Measurements from ENCODE around the gene GNS. TPM values are rescaled to one million over a fixed set of nuclear protein-coding genes. Genes with fewer than 3 reads are reported as not detected.

Gene GNS
- total RNA-seq, 4 donors from 2014 or later = 41.9 to 56.5 (median 53.9) TPM

- in situ Hi-C loops (cut with MboI; ENCODE audit: low sequenced_read_pairs in 4 of 4) = loop anchor here (5.0 to 10.0 kb wide), 3 partner anchors 145 to 155 kb away; no protein-coding TSS in a partner anchor
- no peaks in the 10 kb centered on the region for H3K9me3 ChIP-seq
- ATAC-seq (no peak), DNase-seq (no peak)
- intact Hi-C loops (cut with DNase I; ENCODE audit: low total_unique reads) = no loop called here
- H3K4me3 ChIP-seq = no peak overlapping the region
- no peaks in the 10 kb centered on the region for H3K27me3 ChIP-seq
- H3K4me1 ChIP-seq = no peaks in the 10 kb centered on the region
- TF ChIP-seq, protein P1, sequence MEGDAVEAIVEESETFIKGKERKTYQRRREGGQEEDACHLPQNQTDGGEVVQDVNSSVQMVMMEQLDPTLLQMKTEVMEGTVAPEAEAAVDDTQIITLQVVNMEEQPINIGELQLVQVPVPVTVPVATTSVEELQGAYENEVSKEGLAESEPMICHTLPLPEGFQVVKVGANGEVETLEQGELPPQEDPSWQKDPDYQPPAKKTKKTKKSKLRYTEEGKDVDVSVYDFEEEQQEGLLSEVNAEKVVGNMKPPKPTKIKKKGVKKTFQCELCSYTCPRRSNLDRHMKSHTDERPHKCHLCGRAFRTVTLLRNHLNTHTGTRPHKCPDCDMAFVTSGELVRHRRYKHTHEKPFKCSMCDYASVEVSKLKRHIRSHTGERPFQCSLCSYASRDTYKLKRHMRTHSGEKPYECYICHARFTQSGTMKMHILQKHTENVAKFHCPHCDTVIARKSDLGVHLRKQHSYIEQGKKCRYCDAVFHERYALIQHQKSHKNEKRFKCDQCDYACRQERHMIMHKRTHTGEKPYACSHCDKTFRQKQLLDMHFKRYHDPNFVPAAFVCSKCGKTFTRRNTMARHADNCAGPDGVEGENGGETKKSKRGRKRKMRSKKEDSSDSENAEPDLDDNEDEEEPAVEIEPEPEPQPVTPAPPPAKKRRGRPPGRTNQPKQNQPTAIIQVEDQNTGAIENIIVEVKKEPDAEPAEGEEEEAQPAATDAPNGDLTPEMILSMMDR (IDR thresholded peaks at IDR 0.05 in 4 of 5, conservative IDR thresholded peaks at IDR 0.05 in 1 of 5) = no peak
- TF ChIP-seq POLR2A (IDR thresholded peaks at IDR 0.05) = no peak
- no peaks in the 10 kb centered on the region for H3K36me3 ChIP-seq
- H3K27ac ChIP-seq = no peak overlapping the region
Observed at GRCh38 chr12:64699504-64700115, 59.6 kb downstream of the GNS start.

DNA sequence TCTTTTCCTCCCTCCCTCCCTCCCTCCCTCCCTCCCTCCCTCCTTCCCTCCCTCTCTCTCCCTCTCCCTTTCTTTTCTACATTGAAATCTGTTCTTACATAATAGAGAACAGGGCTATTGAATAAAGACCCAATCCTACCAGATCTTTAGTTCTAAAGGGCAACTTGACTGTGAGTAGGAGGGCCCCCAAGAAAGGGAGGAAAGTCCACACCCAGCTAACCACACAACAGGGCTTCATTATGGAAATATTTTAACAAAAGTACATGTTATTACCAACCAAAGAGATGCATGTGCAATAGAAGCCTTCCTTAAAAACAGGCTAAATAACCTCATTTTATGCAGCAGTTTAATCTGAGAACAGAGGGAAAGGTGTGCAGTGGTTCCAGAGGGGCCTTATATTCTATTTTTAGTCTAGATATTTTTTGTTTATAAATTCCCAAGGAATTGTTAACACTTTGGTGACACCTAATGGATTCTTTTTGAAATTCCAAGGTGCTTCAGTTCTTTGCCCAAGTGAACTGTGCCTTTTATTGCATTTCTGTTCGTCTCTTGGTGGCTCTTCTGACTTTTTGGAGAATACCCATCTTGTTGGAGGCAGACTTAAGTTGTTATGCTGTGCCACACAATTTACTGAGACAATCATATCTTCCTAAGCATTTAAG is 63.0 kb downstream of the GNS start:
- Histone ChIP-seq H3K27me3 (no peaks in the 10 kb centered on the region), H3K9me3 (no peaks in the 10 kb centered on the region), H3K4me3 (no peak overlapping the region), H3K27ac (no peak overlapping the region), H3K36me3 (no peaks in the 10 kb centered on the region), H3K4me1 (peaks cover 4 to 10% of the 10 kb centered on the region in 2 donors)
- TF ChIP-seq POLR2A (IDR thresholded peaks at IDR 0.05) = no peak
- TF ChIP-seq, protein P1 (IDR thresholded peaks at IDR 0.05 in 4 of 5, conservative IDR thresholded peaks at IDR 0.05 in 1 of 5) = peak in 3 of 5 experiments; percentile 10 to 36 (median 12)
- no peak for ATAC-seq
- intact Hi-C loops (cut with DNase I; ENCODE audit: low total_unique reads) = no loop called here
- in situ Hi-C loops (cut with MboI; ENCODE audit: low sequenced_read_pairs in 4 of 4) = no loop called here
- no peak for DNase-seq

DNA sequence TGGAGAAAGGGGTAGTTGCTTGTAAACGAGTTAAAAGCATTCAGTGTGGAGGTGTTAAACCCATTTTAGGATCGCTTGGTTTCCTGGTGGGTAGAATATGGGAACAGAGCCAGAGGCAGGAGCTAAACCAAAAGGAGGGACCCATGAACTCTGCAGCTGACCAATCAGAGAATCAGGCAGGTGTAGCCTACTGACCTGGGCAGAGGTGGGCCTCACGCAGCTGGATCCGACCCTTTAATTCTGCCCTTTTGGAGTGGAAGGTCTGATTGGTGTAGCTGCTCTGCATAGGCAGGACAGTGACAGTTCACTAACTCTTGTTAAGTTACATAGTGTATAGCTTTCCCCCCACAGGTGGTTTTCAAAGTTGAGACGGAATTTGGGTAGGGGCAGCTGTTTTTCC is 63.7 kb downstream of the GNS start:
- Histone ChIP-seq H3K36me3 (no peaks in the 10 kb centered on the region), H3K4me1 (peaks cover 4 to 12% of the 10 kb centered on the region in 2 donors), H3K27ac (no peak overlapping the region), H3K27me3 (no peaks in the 10 kb centered on the region), H3K9me3 (no peaks in the 10 kb centered on the region), H3K4me3 (no peak overlapping the region)
- in situ Hi-C loops (cut with MboI; ENCODE audit: low sequenced_read_pairs in 4 of 4) = no loop called here
- intact Hi-C loops (cut with DNase I; ENCODE audit: low total_unique reads) = no loop called here
- no peak for ATAC-seq
- DNase-seq = no peak
- TF ChIP-seq POLR2A (IDR thresholded peaks at IDR 0.05) = no peak
- TF ChIP-seq, protein P1 (IDR thresholded peaks at IDR 0.05 in 4 of 5, conservative IDR thresholded peaks at IDR 0.05 in 1 of 5) = no peak

DNA sequence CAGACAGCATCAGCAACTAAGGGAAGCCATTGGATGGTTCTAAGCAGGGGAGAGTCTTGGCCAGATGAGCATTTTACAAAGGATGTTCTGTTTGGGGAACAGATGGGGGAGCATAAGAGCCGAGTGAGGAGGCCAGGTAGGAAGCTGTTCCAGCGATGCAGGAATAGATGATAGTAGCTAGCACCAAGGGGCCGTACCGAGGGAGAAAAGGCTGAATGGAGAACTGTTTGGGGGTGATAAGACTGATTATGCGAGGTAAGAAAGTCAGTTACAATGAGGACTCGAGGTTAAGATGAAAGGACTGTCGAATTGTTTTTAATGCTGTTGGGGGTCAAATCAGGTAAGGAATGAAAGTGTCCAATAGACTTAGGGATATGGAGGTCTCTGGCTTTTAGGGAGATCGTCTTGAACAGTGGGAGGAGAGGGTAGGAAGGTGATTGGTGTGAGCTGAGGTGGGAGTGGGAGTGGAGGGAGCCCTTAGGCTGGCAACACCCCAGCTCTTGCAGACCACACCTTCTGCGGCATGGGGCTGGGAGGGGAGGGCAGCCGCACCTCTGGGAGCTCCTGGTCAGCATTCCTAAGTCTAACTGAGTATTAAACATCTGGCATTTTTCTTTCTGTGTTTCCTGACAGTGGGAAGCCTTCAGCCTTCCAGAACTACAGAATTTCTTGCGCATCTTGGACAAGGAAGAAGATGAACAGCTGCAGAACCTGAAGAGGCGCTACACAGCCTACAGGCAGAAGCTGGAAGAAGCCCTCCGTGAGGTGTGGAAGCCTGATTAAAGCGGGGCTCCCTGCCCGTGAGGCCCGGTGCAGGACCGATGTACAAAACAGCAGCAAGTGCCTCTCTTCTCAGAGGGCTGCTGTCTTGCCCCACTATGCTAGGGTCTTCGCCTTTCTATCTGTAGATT is 64.8 kb downstream of the GNS start:
- Histone ChIP-seq H3K4me3 (no peak overlapping the region), H3K27ac (no peak overlapping the region), H3K9me3 (no peaks in the 10 kb centered on the region), H3K4me1 (peaks cover 4 to 12% of the 10 kb centered on the region in 2 donors), H3K36me3 (no peaks in the 10 kb centered on the region), H3K27me3 (no peaks in the 10 kb centered on the region)
- ATAC-seq (no peak), DNase-seq (no peak)
- TF ChIP-seq POLR2A (IDR thresholded peaks at IDR 0.05) = no peak
- TF ChIP-seq, protein P1 (IDR thresholded peaks at IDR 0.05 in 4 of 5, conservative IDR thresholded peaks at IDR 0.05 in 1 of 5) = no peak
- in situ Hi-C loops (cut with MboI; ENCODE audit: low sequenced_read_pairs in 4 of 4) (no loop called here), intact Hi-C loops (cut with DNase I; ENCODE audit: low total_unique reads) (no loop called here)
